PC-9 (cell line): ENCODE measurements around the gene PKLR. TPM values are rescaled to one million over a fixed set of nuclear protein-coding genes. Genes with fewer than 3 reads are reported as not detected.

Source experiments
- BruUV-seq: library from RNA; stranded (reverse); fragments of 400-500 nt; replicated peaks from 2 replicates; lab custom pipeline; 2021; lab: Mats Ljungman, UMichigan
- CTCF ChIA-PET: fragments of 300-600 bp; sonication (Branson Sonifier 250); formaldehyde crosslinking; loops from one replicate; lab custom pipeline; 2022; ENCODE audit warnings: antibody characterized with exemption; lab: Charles Lee
- POLR2A ChIA-PET: fragments of 300-600 bp; sonication (Branson Sonifier 250); formaldehyde crosslinking; loops from one replicate; lab custom pipeline; 2022; ENCODE audit warnings: antibody characterized with exemption; ENCODE audit not compliant: unreplicated experiment; lab: Charles Lee
- DNase-seq, 2 experiments: peaks; one replicate each; pipeline versions ENCODE4 v3.0.0 to v3.0.0-alpha.2; 2015 to 2022; ENCODE audit warnings: mixed read lengths in 1 of 2
- H2AFZ ChIP-seq: fragments of 200-600 bp; sonication (generic); 2 replicates; pipeline ENCODE4 v1.8.1; 2017; ENCODE audit warnings: antibody characterized with exemption
- H3F3A ChIP-seq: fragments of 200-600 bp; sonication (generic); 2 replicates; pipeline ENCODE4 v1.8.1; 2017; ENCODE audit warnings: antibody characterized with exemption, mild to moderate bottlenecking, low read depth; ENCODE audit not compliant: insufficient read depth
- H3K27ac ChIP-seq: fragments of 200-600 bp; sonication (generic); 2 replicates; pipeline ENCODE4 v1.6.1; 2016; ENCODE audit warnings: mixed run types
- H3K27me3 ChIP-seq: fragments of 200-600 bp; sonication (generic); 2 replicates; pipeline ENCODE4 v1.6.1; 2016; ENCODE audit warnings: low read depth, mixed run types; ENCODE audit not compliant: insufficient read depth
- H3K36me3 ChIP-seq: fragments of 200-600 bp; sonication (generic); 2 replicates; pipeline ENCODE4 v1.6.1; 2016; ENCODE audit warnings: low read depth, mixed run types
- H3K4me1 ChIP-seq: fragments of 200-600 bp; sonication (generic); replicated peaks from 2 replicates; pipeline ENCODE4 v1.6.1; 2016; ENCODE audit warnings: mixed run types; ENCODE audit not compliant: insufficient read depth
- H3K4me2 ChIP-seq: fragments of 200-600 bp; sonication (generic); 2 replicates; pipeline ENCODE4 v1.6.1; 2017; ENCODE audit warnings: mixed run types
- H3K4me3 ChIP-seq: fragments of 200-600 bp; sonication (generic); 2 replicates; pipeline ENCODE4 v1.6.1; 2016; ENCODE audit warnings: mixed run types
- H3K79me2 ChIP-seq: fragments of 200-600 bp; sonication (generic); 2 replicates; pipeline ENCODE4 v1.6.1; 2017; ENCODE audit warnings: low read depth, mixed run types
- H3K9me2 ChIP-seq: fragments of 200-600 bp; sonication (generic); 2 replicates; pipeline ENCODE4 v1.8.1; 2017; ENCODE audit warnings: mild to moderate bottlenecking; ENCODE audit not compliant: insufficient read depth
- H3K9me3 ChIP-seq: fragments of 200-600 bp; sonication (generic); 2 replicates; pipeline ENCODE4 v1.8.1; 2016; ENCODE audit warnings: low read depth; ENCODE audit not compliant: insufficient read depth
- H4K20me1 ChIP-seq: fragments of 200-600 bp; sonication (generic); 2 replicates; pipeline ENCODE4 v1.8.1; 2017; ENCODE audit not compliant: insufficient read depth
- EZH2 ChIP-seq: fragments of 200-600 bp; sonication (generic); IDR thresholded peaks from 2 replicates; pipeline ENCODE4 v1.8.0; 2017; ENCODE audit warnings: antibody characterized with exemption, low read depth
- intact Hi-C: fragments of 100-400 bp; cut with micrococcal nuclease; formaldehyde crosslinking; loops from one replicate; pipeline ENCODE4 v1.10.0; 2022; ENCODE audit not compliant: unreplicated experiment
- total RNA-seq: library from RNA; stranded (reverse); gene quantifications from 2 replicates; pipeline ENCODE4 v1.2.3, GENCODE V29; 2021
- TF ChIP-seq, protein P1 (sequence below): fragments of 200-600 bp; sonication (generic); conservative IDR thresholded peaks from 2 replicates; pipeline ENCODE4 v1.6.1; 2017; ENCODE audit warnings: mixed run types, antibody characterized with exemption, mild to moderate bottlenecking, moderate library complexity

Gene PKLR
- total RNA-seq, 1 experiment from 2014 or later = not detected

DNA sequence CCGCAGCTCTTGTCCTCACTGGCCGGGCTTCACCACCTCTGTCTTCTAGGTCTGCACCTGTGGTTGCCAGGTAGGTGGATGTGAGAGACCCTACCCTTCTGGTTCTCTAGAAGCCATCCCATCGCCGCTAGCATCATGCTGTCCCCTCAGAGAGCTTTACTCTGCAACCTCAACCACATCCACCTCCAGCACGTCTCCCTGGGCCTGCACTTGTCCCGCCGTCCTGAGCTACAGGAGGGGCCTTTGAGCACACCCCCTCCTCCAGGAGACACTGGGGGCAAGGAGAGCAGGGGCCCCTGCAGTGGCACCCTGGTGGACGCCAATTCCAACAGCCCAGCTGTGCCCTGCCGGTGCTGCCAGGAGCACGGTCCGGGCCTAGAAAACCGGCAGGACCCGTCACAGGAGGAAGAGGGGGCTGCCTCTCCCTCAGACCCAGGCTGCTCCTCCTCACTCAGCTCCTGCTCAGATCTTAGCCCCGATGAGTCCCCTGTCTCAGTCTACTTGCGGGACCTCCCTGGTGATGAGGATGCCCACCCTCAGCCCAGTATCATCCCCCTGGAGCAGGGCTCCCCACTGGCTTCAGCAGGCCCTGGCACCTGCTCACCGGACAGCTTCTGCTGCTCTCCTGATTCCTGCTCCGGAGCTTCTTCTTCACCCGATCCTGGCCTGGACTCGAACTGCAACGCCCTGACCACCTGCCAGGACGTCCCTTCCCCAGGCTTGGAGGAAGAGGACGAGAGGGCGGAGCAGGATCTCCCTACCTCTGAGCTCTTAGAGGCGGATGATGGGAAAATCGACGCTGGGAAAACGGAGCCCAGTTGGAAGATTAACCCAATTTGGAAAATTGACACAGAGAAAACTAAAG is 20.6 kb upstream of the PKLR start:
- POLR2A ChIA-PET = interaction anchor here (0.6 to 0.7 kb wide), 2 partner anchors 78 to 383 kb away, joined by 3 to 6 read pairs; no protein-coding TSS in a partner anchor
- DNase-seq = no peak

DNA sequence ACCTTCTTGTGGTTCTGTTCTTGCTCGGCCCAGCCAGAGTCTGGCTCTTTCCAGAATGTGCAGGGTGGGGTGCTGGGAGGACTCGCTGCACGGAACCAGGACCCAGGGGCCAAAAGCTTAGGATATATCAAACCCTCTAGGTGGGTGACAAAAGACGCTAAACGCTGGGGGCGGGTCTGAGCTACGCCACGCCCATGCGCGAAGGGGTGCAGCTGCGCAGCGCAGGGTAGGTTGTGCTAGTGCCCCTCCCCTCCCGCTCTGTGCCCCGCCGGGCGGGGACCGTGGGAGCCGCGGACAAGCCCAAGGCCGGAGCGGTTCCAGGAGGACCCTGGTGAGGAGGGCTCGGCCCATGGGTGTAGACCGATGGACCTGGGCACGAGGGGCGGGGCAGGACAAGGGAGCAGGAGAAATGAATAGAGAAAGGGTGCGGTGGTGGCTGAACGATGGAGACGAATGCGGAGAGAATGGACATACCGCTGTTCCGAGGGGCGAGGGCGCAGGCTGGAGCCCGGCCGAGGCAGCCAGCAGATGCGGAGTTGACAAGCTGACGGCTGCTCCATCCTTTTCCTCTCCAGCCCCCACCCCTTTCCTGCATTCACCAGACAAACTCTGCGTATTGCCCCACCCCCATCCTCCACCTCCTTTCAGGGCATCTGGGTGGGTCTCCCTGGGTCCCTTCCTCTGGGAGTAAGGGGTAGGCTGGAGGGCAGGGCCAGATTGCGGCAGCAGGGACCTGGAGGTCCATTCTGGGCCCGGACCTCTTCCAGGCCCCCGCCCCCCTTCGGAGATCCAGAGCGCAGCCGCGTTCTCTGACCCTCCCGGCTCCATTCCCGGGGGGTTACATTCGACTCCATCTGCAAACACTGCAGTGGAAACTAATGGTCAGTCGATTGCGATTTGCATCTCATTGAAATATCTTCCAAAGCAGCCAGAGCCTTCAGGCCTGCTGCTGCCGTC is 19.7 kb upstream of the PKLR start, which contains the start of gene RUSC1:
RUSC1 (plus strand) TSS at position 234 of the 957 bp plus-strand sequence. CDS start 880 bp downstream, outside the sequence.
- Histone ChIP-seq H3K4me3 (no peak within 1 kb of the TSS), H3K27ac (no peak within 1 kb of the TSS), H3K9me3 (no peaks in the 10 kb centered on the region; the same call in 1 of the 2 replicates), H3K9me2 (no peaks in the 10 kb centered on the region), H3K27me3 (no peaks in the 10 kb centered on the region), H4K20me1 (no peaks in the 10 kb centered on the region; the same call in none of the 2 replicates), H3K79me2 (0 out of 2 replicates have a peak, but pooled peaks cover 4% of the 10 kb centered on the region), H3K4me2 (0 out of 2 replicates have a peak within 1 kb of the TSS, but pooled peaks have one; percentile 98), H3K4me1 (peaks cover 9% of the 10 kb centered on the region; the same call in 1 of the 2 replicates), H2AFZ (no peak within 1 kb of the TSS), H3K36me3 (0 out of 2 replicates have a peak, but pooled peaks cover 4% of the 10 kb centered on the region), H3F3A (peaks cover 58% of the 10 kb centered on the region)
- ChIA-PET CTCF (no interaction called here), POLR2A (no interaction called here)
- intact Hi-C loops = loop anchor here (5.0 kb wide), 3 partner anchors 59 to 349 kb away; partner anchors contain the start of genes CKS1B, SCAMP3 and SHC1
- TF ChIP-seq, protein P1, sequence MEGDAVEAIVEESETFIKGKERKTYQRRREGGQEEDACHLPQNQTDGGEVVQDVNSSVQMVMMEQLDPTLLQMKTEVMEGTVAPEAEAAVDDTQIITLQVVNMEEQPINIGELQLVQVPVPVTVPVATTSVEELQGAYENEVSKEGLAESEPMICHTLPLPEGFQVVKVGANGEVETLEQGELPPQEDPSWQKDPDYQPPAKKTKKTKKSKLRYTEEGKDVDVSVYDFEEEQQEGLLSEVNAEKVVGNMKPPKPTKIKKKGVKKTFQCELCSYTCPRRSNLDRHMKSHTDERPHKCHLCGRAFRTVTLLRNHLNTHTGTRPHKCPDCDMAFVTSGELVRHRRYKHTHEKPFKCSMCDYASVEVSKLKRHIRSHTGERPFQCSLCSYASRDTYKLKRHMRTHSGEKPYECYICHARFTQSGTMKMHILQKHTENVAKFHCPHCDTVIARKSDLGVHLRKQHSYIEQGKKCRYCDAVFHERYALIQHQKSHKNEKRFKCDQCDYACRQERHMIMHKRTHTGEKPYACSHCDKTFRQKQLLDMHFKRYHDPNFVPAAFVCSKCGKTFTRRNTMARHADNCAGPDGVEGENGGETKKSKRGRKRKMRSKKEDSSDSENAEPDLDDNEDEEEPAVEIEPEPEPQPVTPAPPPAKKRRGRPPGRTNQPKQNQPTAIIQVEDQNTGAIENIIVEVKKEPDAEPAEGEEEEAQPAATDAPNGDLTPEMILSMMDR = no peak
- no peak for TF ChIP-seq EZH2
- no peak for DNase-seq
- BruUV-seq = no TSS peak

More for the DNA sequence above, 20.6 kb upstream of the PKLR start:
- no peaks in the 10 kb centered on the region for H3K27me3 ChIP-seq
- CTCF ChIA-PET = interaction anchor here (0.6 kb wide), 1 partner anchor 352 kb away, joined by 3 read pairs; no protein-coding TSS in a partner anchor
- H4K20me1 ChIP-seq = no peaks in the 10 kb centered on the region; the same call in none of the 2 replicates
- peak overlapping the region; percentile 98 for H3K4me2 ChIP-seq
- H3K36me3 ChIP-seq = no peaks in the 10 kb centered on the region
- H3K9me3 ChIP-seq = no peaks in the 10 kb centered on the region; the same call in 1 of the 2 replicates
- H3K79me2 ChIP-seq = 0 out of 2 replicates have a peak, but pooled peaks cover 4% of the 10 kb centered on the region
- no peak overlapping the region for H2AFZ ChIP-seq
- H3K9me2 ChIP-seq = no peaks in the 10 kb centered on the region
- intact Hi-C loops = loop anchor here (2.0 to 5.0 kb wide), 6 partner anchors 45 to 350 kb away; partner anchors contain the start of genes CKS1B, HCN3, KRTCAP2 and SCAMP3
- TF ChIP-seq, protein P1 = no peak
- TF ChIP-seq EZH2 = no peak
- H3F3A ChIP-seq = peaks cover 48% of the 10 kb centered on the region
- BruUV-seq = TSS peak; percentile 22
- H3K4me1 ChIP-seq = peaks cover 9% of the 10 kb centered on the region; the same call in 1 of the 2 replicates
- H3K27ac ChIP-seq = no peak overlapping the region
- peak overlapping the region; percentile 96; the same call in 1 of the 2 replicates for H3K4me3 ChIP-seq
